ENCODE data around the gene SWSAP1.
"Not testable (repeated sequence)": the region's sequence is repeated elsewhere in the genome, so short reads cannot be mapped to it uniquely, and the experiment has no call there.

The SWSAP1 gene

GRCh38 chr19:11374433-11375142, at the start of gene SWSAP1:
SWSAP1 (plus strand) TSS chr19:11374666; CDS start chr19:11374681, 15 bp downstream.
- DNase-seq = peak; percentile 88

DNA sequence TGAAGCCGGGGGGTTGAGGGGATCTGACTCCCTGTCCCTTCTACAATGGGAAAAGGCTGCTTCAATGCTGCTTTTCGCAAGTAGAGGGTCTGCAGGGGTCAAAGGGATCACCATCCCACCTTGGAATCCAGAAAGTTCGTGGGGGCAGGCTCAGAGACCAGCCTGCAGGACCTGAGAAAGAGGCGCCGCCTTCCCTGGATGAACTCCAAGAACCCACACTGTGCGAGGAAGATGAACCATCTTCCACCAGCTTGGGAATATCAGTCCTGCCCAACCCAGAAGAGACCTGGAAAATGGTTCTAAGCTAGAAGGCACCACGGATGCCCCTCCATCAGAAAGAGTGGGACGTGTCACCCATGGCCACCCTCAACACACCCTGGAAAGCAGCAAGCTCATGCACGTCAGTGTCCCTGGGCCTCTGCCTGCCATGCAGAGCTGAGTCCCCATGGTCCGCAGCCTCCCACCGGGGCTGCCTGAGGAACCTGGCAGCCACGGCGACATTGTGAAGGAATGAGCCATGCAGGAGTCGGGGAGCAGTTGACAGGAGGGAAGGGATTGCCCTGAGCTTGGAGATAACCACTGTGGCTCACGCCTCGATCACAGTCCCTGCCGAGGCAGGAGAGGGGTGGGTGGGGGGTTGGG, 49.6 kb upstream of the SWSAP1 start:
- DNase-seq = no peak

- no peak for DNase-seq
Measured at GRCh38 chr19:11325544-11325943, 48.9 kb upstream of the SWSAP1 start.

DNA sequence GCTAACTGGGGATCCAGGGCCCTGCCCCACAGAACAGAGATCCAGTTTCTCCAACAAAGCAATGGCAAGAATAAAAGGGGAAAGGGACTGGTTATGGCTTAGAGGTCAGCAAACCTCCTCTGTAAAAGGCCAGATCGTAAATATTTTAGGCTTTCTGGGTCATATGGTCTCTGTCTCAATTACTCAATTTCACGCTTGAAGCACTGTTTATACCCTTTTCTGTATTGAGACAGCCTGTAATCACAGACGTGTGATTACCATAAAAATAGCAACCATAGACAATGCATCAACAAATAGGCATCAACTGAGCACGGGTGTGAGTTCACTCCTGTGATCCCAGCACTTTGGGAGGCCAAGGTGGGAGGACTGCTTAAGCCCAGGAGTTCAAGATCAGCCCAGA, 44.3 kb upstream of the SWSAP1 start:
- DNase-seq = no peak

DNA sequence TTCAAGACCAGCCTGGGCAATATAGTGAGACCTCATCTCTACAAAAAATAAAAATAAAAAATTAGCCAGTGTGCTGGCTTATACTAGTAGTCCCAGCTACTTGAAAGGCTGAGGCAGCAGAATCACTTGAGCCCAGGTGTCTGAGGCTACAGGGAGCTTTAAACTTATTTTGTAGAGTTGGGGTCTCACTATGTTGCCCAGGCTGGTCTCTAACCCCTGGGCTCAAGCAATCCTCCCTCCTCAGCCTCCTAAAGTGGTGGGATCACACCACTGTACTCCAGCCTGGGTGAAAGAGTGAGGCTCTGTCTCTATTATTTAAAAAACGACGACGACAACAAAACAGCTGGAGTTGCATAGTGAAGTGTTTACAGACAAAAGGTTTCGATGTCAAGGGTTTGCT, 43.0 kb upstream of the SWSAP1 start:
- no peak for DNase-seq

DNA sequence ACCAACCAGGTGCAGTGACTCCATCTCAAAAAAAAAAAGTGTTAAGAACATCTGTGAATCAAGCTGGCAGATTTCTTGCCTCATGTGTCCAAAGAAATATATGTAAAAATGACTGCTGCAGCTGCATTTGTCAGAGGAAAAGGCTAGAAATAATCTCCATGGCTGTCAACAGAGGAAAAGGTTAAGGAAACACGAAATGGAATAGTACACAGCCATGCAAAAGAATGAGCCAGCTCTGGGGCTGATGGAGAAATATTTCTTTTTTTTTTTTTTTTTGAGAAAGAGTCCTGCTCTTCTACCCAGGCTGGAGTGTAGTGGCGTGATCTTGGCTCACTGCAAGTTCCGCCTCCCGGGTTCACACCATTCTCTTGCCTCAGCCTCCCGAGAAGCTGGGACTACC, 41.6 kb upstream of the SWSAP1 start:
- DNase-seq = no peak

- DNase-seq = not testable (repeated sequence)
Measured at GRCh38 chr19:11333838-11334237, 40.6 kb upstream of the SWSAP1 start.

- DNase-seq = no peak
Measured at GRCh38 chr19:11335449-11336146, 38.9 kb upstream of the SWSAP1 start.

- DNase-seq = no peak
Measured at GRCh38 chr19:11337080-11337479, 37.4 kb upstream of the SWSAP1 start.

- DNase-seq = no peak
Measured at GRCh38 chr19:11338121-11338520, 36.3 kb upstream of the SWSAP1 start.

GRCh38 chr19:11338569-11339253, 35.8 kb upstream of the SWSAP1 start:
- no peak for DNase-seq

DNA sequence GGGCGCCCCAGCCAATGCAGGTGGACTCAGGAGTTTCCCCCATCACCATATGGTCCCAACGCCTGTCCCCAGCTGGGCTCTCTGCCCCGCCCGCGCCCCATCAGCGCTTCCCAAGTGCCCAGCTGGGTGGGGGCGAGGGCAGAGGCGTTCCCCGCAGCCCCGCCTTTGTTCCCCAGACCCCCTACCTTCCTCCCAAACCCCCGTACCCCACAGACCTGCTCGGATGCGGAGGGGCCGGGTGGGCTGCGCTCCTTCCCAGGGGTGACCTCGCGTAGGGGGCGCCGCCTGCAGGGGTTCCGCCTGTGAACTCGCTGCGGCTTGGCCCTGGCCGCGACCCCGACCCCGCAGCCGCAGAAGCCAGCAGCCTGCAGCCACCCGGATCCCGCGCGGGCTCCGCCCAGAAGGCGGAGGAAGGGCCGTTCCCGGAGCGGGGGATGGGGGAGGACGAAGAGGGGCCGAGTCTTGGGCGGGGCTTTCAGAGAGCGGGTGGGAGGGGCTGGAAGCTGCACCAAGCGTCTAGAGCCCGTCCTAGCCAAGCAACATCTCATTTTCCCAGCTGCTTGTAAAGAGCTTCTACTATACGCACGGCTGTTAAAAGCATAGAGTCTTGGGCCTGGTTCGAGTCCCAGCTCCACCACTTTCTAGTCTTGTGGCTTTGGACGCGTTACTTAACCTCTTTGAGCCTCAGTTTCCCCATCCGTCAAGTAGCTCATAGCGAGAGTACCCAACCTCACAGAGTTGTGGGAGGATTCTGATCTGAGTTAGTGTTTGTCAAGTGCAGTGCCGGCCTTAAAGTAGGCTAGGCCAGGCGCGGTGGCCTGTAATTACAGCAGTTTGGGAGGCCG, 35.0 kb upstream of the SWSAP1 start, which contains the start of gene RAB3D:
RAB3D (minus strand) TSS at position 404 of the 845 bp plus-strand sequence. CDS start 2,258 bp downstream, outside the sequence.
- DNase-seq = peak; percentile 86

- DNase-seq = not testable (repeated sequence)
Measured at GRCh38 chr19:11340099-11340467, 34.4 kb upstream of the SWSAP1 start.

- no peak for DNase-seq
Measured at GRCh38 chr19:11342429-11342828, 32.0 kb upstream of the SWSAP1 start.

- DNase-seq = no peak
Measured at GRCh38 chr19:11345122-11345803, 29.2 kb upstream of the SWSAP1 start.

- DNase-seq = peak; percentile 72
Measured at GRCh38 chr19:11346104-11346940, 28.1 kb upstream of the SWSAP1 start, which contains the start of the genes CCDC159 and TMEM205. CCDC159 (plus strand) TSS chr19:11346519; CDS start chr19:11346607, 88 bp downstream. TMEM205 (minus strand) TSS chr19:11346268; CDS start chr19:11345619, 649 bp downstream.

GRCh38 chr19:11347546-11348039, 26.9 kb upstream of the SWSAP1 start:
- no peak for DNase-seq

DNA sequence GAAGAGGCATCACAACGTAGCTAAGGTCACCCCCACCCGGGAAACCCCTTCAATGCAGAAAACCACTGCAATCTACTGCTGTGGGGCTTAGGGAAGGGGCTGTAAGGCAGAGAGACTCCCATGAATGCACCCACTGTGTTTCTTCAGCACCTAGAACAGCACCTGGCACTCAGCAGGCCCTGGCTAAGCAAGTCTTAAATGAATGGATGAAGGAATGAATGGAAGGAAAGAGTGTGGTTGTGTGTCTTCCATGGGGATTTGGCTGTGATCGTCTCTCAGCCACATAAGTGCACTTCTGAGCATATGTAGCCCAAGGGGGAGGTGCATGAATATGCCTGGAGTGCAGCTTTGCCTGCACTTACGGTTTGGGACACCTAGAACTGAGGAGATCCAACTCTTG, 25.3 kb upstream of the SWSAP1 start:
- no peak for DNase-seq

GRCh38 chr19:11354102-11354501, 20.4 kb upstream of the SWSAP1 start:
- not testable (repeated sequence) for DNase-seq

All from 8988T (cell line).